ENCODE results near the gene GTF2F1.

The GTF2F1 gene

GRCh38 chr19:6333439-6333838 is 59.5 kb downstream of the GTF2F1 start, which contains the start of gene ACER1:
ACER1 (minus strand) TSS chr19:6333612; CDS start chr19:6333551, 61 bp downstream.
- Mint-ChIP-seq H3K4me3 (no peak within 1 kb of the TSS), H3K27me3 (ENCODE audit: low read depth) (no peaks in the 10 kb centered on the region), H3K4me1 (no peaks in the 10 kb centered on the region), H3K27ac (no peak within 1 kb of the TSS), H3K9me3 (no peaks in the 10 kb centered on the region), H3K36me3 (ENCODE audit: low read depth) (no peaks in the 10 kb centered on the region)
- no peak for TF ChIP-seq CTCF (IDR thresholded peaks at IDR 0.05; ENCODE audit: unreplicated experiment in 3 of 3)

Data from nephron (organoid).